ENCODE measurements around the gene CCNF.

- TF ChIP-seq HDGF (IDR thresholded peaks at IDR 0.05; ENCODE audit: borderline replicate concordance) (no peak), BHLHE40 (IDR thresholded peaks at IDR 0.05; ENCODE audit: borderline replicate concordance) (no peak), ELF4 (IDR thresholded peaks at IDR 0.05) (no peak), ZNF384 (IDR thresholded peaks at IDR 0.05) (no peak), TARDBP (IDR thresholded peaks at IDR 0.05) (no peak), FOXK2 (IDR thresholded peaks at IDR 0.05) (no peak), CTBP1 (IDR thresholded peaks at IDR 0.05; ENCODE audit: borderline replicate concordance) (no peak), L3MBTL2 (conservative IDR thresholded peaks at IDR 0.05) (no peak)
Measured at GRCh38 chr16:2486645-2487516, 57.6 kb downstream of the CCNF start.
